Glomerular endothelial cell (primary cell): ENCODE measurements around the gene SPOCK3. TPM values are rescaled to one million over a fixed set of nuclear protein-coding genes. Genes with fewer than 3 reads are reported as not detected.
"Not testable (repeated sequence)": the region's sequence is repeated elsewhere in the genome, so short reads cannot be mapped to it uniquely, and the experiment has no call there.

Experiments
- DNase-seq: peaks from one replicate; pipeline ENCODE4 v3.0.0-alpha.2; 2011; ENCODE audit warnings: low read depth, low spot score; ENCODE audit errors: extremely low read depth
- total RNA-seq: library from RNA; depleted of rRNA; stranded (reverse); fragments of >200 nt; gene quantifications from 2 replicates; pipeline ENCODE4 v1.2.3, GENCODE V29; 2015

Gene SPOCK3
- total RNA-seq, 1 donor from 2014 or later = 2.0 TPM

GRCh38 chr4:166838975-166839614, 395.2 kb downstream of the SPOCK3 start:
- DNase-seq = no peak

GRCh38 chr4:166836865-166837264, 397.4 kb downstream of the SPOCK3 start:
- DNase-seq = no peak

GRCh38 chr4:166827629-166828028, 406.7 kb downstream of the SPOCK3 start:
- DNase-seq = no peak

- no peak for DNase-seq
These were observed 407.1 kb downstream of the SPOCK3 start for GRCh38 chr4:166827167-166827566.

GRCh38 chr4:166823848-166824247, 410.4 kb downstream of the SPOCK3 start:
- no peak for DNase-seq

- no peak for DNase-seq
These were observed 411.2 kb downstream of the SPOCK3 start for GRCh38 chr4:166823126-166823525.

- no peak for DNase-seq
These were observed 411.9 kb downstream of the SPOCK3 start for GRCh38 chr4:166822386-166822785.

GRCh38 chr4:166816890-166817289, 417.4 kb downstream of the SPOCK3 start:
- DNase-seq = no peak

GRCh38 chr4:166808380-166808779, 425.9 kb downstream of the SPOCK3 start:
- no peak for DNase-seq

- no peak for DNase-seq
These were observed 431.9 kb downstream of the SPOCK3 start for GRCh38 chr4:166802346-166802745.

GRCh38 chr4:166798126-166798525, 436.2 kb downstream of the SPOCK3 start:
- no peak for DNase-seq

- no peak for DNase-seq
These were observed 456.5 kb downstream of the SPOCK3 start for GRCh38 chr4:166777760-166778159.

- no peak for DNase-seq
These were observed 471.3 kb downstream of the SPOCK3 start for GRCh38 chr4:166763018-166763417.

GRCh38 chr4:166741742-166742141, 492.6 kb downstream of the SPOCK3 start:
- DNase-seq = no peak

- DNase-seq = not testable (repeated sequence)
These were observed 495.1 kb downstream of the SPOCK3 start for GRCh38 chr4:166739215-166739614.

- no peak for DNase-seq
These were observed 496.9 kb downstream of the SPOCK3 start for GRCh38 chr4:166737430-166737829.

- no peak for DNase-seq
These were observed 498.7 kb downstream of the SPOCK3 start for GRCh38 chr4:166735553-166735952.

GRCh38 chr4:166734797-166735196, 499.5 kb downstream of the SPOCK3 start:
- DNase-seq = no peak

GRCh38 chr4:166733686-166734085, 500.6 kb downstream of the SPOCK3 start:
- DNase-seq = no peak

- no peak for DNase-seq
These were observed 507.5 kb downstream of the SPOCK3 start for GRCh38 chr4:166726832-166727231.

- no peak for DNase-seq
These were observed 509.9 kb downstream of the SPOCK3 start for GRCh38 chr4:166724369-166724768.

- DNase-seq = no peak
These were observed 510.7 kb downstream of the SPOCK3 start for GRCh38 chr4:166723532-166724140.
